ENCODE results near the gene PWWP2B.

PWWP2B gene

GRCh38 chr10:132455986-132456847, 59.2 kb downstream of the PWWP2B start:
- CTCF ChIA-PET: interaction anchor here (1.3 kb wide), 1 partner anchor 9 kb away, joined by 3 read pairs; no protein-coding TSS in a partner anchor
- POLR2A ChIA-PET: no interaction called here
- no peak for TF ChIP-seq FOXK2 (IDR thresholded peaks at IDR 0.05)
- TF ChIP-seq, protein P1, sequence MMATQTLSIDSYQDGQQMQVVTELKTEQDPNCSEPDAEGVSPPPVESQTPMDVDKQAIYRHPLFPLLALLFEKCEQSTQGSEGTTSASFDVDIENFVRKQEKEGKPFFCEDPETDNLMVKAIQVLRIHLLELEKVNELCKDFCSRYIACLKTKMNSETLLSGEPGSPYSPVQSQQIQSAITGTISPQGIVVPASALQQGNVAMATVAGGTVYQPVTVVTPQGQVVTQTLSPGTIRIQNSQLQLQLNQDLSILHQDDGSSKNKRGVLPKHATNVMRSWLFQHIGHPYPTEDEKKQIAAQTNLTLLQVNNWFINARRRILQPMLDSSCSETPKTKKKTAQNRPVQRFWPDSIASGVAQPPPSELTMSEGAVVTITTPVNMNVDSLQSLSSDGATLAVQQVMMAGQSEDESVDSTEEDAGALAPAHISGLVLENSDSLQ (IDR thresholded peaks at IDR 0.05): no peak
- TF ChIP-seq SUZ12 (IDR thresholded peaks at IDR 0.05): no peak
- TF ChIP-seq BHLHE40 (IDR thresholded peaks at IDR 0.05; ENCODE audit: borderline replicate concordance): no peak
- TF ChIP-seq TARDBP (IDR thresholded peaks at IDR 0.05): no peak
- TF ChIP-seq CTBP1 (IDR thresholded peaks at IDR 0.05; ENCODE audit: borderline replicate concordance): no peak
- TF ChIP-seq SP1 (IDR thresholded peaks at IDR 0.05): no peak
- TF ChIP-seq ZNF384 (IDR thresholded peaks at IDR 0.05): no peak
- no peak for TF ChIP-seq ARNT (IDR thresholded peaks at IDR 0.05)
- no peak for TF ChIP-seq FOXA1 (IDR thresholded peaks at IDR 0.05)
- TF ChIP-seq FOXM1 (IDR thresholded peaks at IDR 0.05; ENCODE audit: borderline replicate concordance): no peak
- TF ChIP-seq LEF1 (IDR thresholded peaks at IDR 0.05; ENCODE audit: borderline replicate concordance): no peak
- no peak for TF ChIP-seq L3MBTL2 (conservative IDR thresholded peaks at IDR 0.05)
- TF ChIP-seq HDGF (IDR thresholded peaks at IDR 0.05; ENCODE audit: borderline replicate concordance): no peak
- no peak for TF ChIP-seq ELF4 (IDR thresholded peaks at IDR 0.05)
- TF ChIP-seq NFRKB (IDR thresholded peaks at IDR 0.05): no peak
- no peak for DNase-seq (ENCODE audit: extremely low spot score)

- ChIA-PET POLR2A (no interaction called here), CTCF (interaction anchor here (1.3 kb wide), 1 partner anchor 9 kb away, joined by 3 read pairs; no protein-coding TSS in a partner anchor)
- TF ChIP-seq HDGF (IDR thresholded peaks at IDR 0.05; ENCODE audit: borderline replicate concordance) (no peak), LEF1 (IDR thresholded peaks at IDR 0.05; ENCODE audit: borderline replicate concordance) (no peak), SP1 (IDR thresholded peaks at IDR 0.05) (no peak), FOXM1 (IDR thresholded peaks at IDR 0.05; ENCODE audit: borderline replicate concordance) (no peak), NFRKB (IDR thresholded peaks at IDR 0.05) (no peak), BHLHE40 (IDR thresholded peaks at IDR 0.05; ENCODE audit: borderline replicate concordance) (no peak)
- TF ChIP-seq, protein P1 (IDR thresholded peaks at IDR 0.05): no peak
- no peak for DNase-seq (ENCODE audit: extremely low spot score)
These were observed 59.9 kb downstream of the PWWP2B start for GRCh38 chr10:132456881-132457280.

DNA sequence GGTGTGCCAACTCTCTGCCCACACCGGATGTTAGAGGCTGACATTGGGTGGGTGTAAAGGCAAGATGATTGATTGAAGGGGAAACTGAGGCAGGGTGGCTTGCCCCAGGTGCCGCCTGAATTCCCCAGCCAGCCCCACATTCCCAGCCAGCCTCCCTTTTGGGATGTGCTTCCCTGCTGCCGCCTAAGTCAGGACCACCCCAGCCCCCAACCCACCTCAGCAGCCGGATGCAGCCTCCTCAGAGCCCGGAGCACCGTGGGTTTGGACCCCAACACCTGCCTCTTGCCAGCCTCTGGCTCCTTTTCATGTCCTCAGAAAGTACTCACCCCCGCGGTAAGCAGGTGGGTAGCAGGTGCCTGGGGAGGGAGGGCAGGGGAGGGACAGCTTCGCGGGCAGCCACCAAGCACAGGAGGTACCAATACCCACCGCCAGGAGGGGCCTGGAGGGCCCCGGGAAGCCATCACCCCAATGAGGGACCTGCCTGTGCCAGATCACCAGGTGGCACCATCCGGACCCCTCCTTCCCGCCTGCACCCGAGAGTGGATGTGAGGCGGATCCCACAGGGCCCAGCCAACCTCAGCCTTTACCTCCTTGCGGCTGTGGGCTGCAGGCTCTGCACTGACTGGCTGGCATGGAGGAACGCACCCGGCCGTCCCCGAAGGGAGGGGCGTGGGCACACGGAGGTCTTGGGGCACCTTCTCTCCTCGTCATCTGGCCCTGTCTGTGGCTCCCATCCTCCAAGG, 60.5 kb downstream of the PWWP2B start:
- CTCF ChIA-PET: no interaction called here
- POLR2A ChIA-PET: no interaction called here
- TF ChIP-seq FOXA1 (IDR thresholded peaks at IDR 0.05): no peak
- TF ChIP-seq TARDBP (IDR thresholded peaks at IDR 0.05): no peak
- TF ChIP-seq, protein P1 (IDR thresholded peaks at IDR 0.05): no peak
- TF ChIP-seq FOXM1 (IDR thresholded peaks at IDR 0.05; ENCODE audit: borderline replicate concordance): no peak
- TF ChIP-seq FOXK2 (IDR thresholded peaks at IDR 0.05): no peak
- no peak for TF ChIP-seq LEF1 (IDR thresholded peaks at IDR 0.05; ENCODE audit: borderline replicate concordance)
- no peak for TF ChIP-seq SP1 (IDR thresholded peaks at IDR 0.05)
- no peak for TF ChIP-seq HDGF (IDR thresholded peaks at IDR 0.05; ENCODE audit: borderline replicate concordance)
- TF ChIP-seq ELF4 (IDR thresholded peaks at IDR 0.05): no peak
- no peak for TF ChIP-seq BHLHE40 (IDR thresholded peaks at IDR 0.05; ENCODE audit: borderline replicate concordance)
- TF ChIP-seq ARNT (IDR thresholded peaks at IDR 0.05): no peak
- no peak for TF ChIP-seq CTBP1 (IDR thresholded peaks at IDR 0.05; ENCODE audit: borderline replicate concordance)
- no peak for TF ChIP-seq SUZ12 (IDR thresholded peaks at IDR 0.05)
- TF ChIP-seq L3MBTL2 (conservative IDR thresholded peaks at IDR 0.05): no peak
- no peak for TF ChIP-seq NFRKB (IDR thresholded peaks at IDR 0.05)
- TF ChIP-seq ZNF384 (IDR thresholded peaks at IDR 0.05): no peak
- DNase-seq (ENCODE audit: extremely low spot score): no peak

- DNase-seq (ENCODE audit: extremely low spot score): no peak
- CTCF ChIA-PET: no interaction called here
- TF ChIP-seq SP1 (IDR thresholded peaks at IDR 0.05): no peak
- no peak for TF ChIP-seq ELF4 (IDR thresholded peaks at IDR 0.05)
- no peak for TF ChIP-seq FOXM1 (IDR thresholded peaks at IDR 0.05; ENCODE audit: borderline replicate concordance)
- no peak for TF ChIP-seq FOXA1 (IDR thresholded peaks at IDR 0.05)
- no peak for TF ChIP-seq HDGF (IDR thresholded peaks at IDR 0.05; ENCODE audit: borderline replicate concordance)
- no peak for TF ChIP-seq BHLHE40 (IDR thresholded peaks at IDR 0.05; ENCODE audit: borderline replicate concordance)
- TF ChIP-seq CTBP1 (IDR thresholded peaks at IDR 0.05; ENCODE audit: borderline replicate concordance): no peak
- TF ChIP-seq, protein P1 (IDR thresholded peaks at IDR 0.05): no peak
- no peak for TF ChIP-seq ZNF384 (IDR thresholded peaks at IDR 0.05)
- TF ChIP-seq LEF1 (IDR thresholded peaks at IDR 0.05; ENCODE audit: borderline replicate concordance): no peak
- no peak for TF ChIP-seq NFRKB (IDR thresholded peaks at IDR 0.05)
- POLR2A ChIA-PET: interaction anchor here (0.5 kb wide), 1 partner anchor 875 kb away, joined by 3 read pairs; no protein-coding TSS in a partner anchor
These were observed 61.1 kb downstream of the PWWP2B start for GRCh38 chr10:132458071-132458585.

Measured in HEK293T (cell line).